ENCODE data around the gene CCDC85C.

Gene CCDC85C

GRCh38 chr14:99556134-99556791, 47.7 kb downstream of the CCDC85C start:
- DNase-seq (ENCODE audit: low spot score), result no peak

- DNase-seq (ENCODE audit: low spot score), result no peak
Measured at GRCh38 chr14:99554757-99555531, 49.1 kb downstream of the CCDC85C start.

- DNase-seq (ENCODE audit: low spot score), result peak; percentile 54
Measured at GRCh38 chr14:99554184-99554583, 49.8 kb downstream of the CCDC85C start.

GRCh38 chr14:99552572-99553216, 51.3 kb downstream of the CCDC85C start:
- DNase-seq (ENCODE audit: low spot score), result no peak

- DNase-seq (ENCODE audit: low spot score), result no peak
Measured at GRCh38 chr14:99552021-99552553, 51.9 kb downstream of the CCDC85C start.

DNA sequence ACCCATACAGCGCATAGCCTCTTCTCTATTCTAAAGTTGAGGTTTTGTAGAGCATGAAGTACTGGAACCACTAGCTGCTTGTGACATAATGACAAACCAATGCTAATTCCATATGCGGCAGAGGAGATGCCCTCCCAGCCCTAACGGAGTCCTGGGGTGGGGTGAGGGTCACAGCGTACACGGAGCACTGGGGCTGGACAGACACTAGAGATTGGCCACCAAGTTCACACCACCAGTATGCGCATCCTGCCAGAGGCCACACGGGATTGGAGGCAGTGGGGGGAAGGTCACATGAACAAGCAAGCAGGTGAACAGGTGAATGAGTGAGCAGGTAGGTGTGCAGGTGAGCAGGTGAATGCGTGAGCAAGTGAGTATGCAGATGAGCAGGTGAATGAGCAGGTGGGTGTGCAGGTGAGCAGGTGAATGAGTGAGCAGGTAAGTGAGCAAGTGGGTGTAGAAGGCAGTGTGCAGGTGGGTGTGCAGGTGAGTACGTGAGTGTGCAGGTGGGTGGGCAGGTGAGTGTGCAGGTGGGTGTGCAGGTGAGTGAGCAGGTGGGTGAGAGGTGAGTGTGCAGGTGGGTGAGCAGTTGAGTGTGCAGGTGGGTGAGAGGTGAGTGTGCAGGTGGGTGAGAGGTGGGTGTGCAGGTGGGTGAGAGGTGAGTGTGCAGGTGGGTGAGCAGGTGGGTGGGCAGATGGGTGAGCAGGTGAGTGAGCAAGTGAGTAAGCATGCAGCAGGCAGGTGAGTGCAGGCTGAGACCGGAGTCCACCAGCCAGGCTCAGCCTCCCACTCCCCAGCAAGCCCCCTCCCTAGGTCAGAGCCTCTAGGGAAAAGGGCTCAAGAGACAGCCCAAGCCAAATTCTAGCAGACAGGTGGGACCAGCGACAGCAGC, 52.7 kb downstream of the CCDC85C start:
- DNase-seq (ENCODE audit: low spot score), result no peak

DNA sequence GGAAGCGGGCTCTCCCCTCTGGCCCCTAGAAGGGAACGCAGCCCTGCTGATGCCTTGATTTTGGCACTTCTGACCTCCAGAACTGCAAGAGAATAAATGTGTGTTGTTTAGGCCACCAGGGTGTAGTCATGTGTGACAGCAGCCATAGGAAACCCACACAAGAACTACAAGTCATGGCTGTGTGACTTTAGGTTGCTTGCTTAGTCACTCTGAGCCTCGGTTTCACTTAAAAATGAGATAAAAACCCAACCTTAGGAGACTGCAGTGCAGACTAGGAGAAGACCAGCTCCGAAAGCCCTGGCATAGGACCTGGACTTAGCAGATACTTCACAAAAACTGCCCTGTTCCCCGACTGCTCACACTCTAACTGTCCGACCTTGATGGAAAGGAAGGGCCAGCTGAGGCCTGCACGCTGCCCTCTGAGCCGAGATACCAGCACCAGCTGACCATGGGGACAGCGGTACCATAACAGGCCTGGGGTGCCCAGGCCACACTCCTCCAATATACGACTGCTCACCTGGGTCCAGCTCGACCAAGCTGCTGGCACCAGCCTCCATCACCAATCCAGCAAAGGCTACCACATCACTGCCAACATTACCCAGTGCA, 53.5 kb downstream of the CCDC85C start:
- no peak for DNase-seq (ENCODE audit: low spot score)

DNA sequence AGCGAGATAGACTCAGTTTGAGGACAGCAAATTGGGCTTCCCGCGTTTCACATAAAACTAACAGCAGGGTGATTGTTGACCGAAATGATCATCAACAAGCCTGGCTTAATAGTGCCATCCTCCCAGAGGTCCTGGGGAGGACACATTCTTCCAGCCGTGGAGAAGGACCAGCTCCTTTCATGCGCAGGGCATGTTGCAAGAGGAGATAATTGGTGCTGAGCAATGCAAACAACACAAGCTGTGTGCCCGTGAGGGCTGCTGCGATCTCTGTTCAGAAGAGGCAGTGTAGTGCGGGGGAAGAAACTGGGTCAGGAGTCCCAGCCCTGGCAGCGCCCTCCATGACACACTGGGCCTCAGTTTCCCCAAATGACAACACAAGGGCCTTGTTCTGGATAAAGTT, 54.3 kb downstream of the CCDC85C start:
- no peak for DNase-seq (ENCODE audit: low spot score)

- peak; percentile 50 for DNase-seq (ENCODE audit: low spot score)
Measured at GRCh38 chr14:99548871-99549515, 55.0 kb downstream of the CCDC85C start.

- DNase-seq (ENCODE audit: low spot score), result no peak
Measured at GRCh38 chr14:99548255-99548654, 55.8 kb downstream of the CCDC85C start.

GRCh38 chr14:99546234-99546879, 57.6 kb downstream of the CCDC85C start:
- no peak for DNase-seq (ENCODE audit: low spot score)

GRCh38 chr14:99545586-99545985, 58.4 kb downstream of the CCDC85C start:
- DNase-seq (ENCODE audit: low spot score), result no peak

GRCh38 chr14:99544991-99545390, 59.0 kb downstream of the CCDC85C start:
- DNase-seq (ENCODE audit: low spot score), result no peak

DNA sequence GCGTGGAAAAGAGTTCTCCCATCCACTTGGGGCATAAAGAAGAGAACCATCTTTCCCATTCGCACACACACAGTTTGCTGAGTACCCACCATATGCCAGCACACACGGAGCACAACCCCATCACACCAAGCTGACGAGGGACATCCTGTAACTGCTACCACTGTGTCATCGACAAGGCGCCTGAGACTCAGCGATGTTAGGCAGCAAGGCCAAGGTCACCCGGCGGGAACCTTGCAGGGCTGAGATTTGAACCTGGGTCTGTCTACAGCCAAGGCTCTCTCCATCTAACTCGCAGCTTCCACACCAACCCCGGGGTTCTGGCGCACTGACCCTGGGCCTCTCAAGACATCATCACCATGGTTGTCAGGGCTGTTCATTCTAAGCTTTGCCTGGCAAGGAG, 60.0 kb downstream of the CCDC85C start:
- DNase-seq (ENCODE audit: low spot score), result no peak

GRCh38 chr14:99543370-99543769, 60.6 kb downstream of the CCDC85C start:
- DNase-seq (ENCODE audit: low spot score), result no peak

- no peak for DNase-seq (ENCODE audit: low spot score)
Measured at GRCh38 chr14:99542566-99542965, 61.4 kb downstream of the CCDC85C start.

- DNase-seq (ENCODE audit: low spot score), result no peak
Measured at GRCh38 chr14:99541677-99542470, 62.1 kb downstream of the CCDC85C start.

GRCh38 chr14:99541211-99541610, 62.8 kb downstream of the CCDC85C start:
- no peak for DNase-seq (ENCODE audit: low spot score)

GRCh38 chr14:99540196-99541032, 63.6 kb downstream of the CCDC85C start:
- DNase-seq (ENCODE audit: low spot score), result no peak

Data from Ammon's horn (tissue), 1 donor.